Suprapubic skin (tissue), 4 donors: Measurements from ENCODE around the gene PDIK1L.

Experiments
- CTCF ChIP-seq, 2 donors: fragments of 200-600 bp in 1 of 2; fragments of 450-650 bp in 1 of 2; sonication (generic) in 1 of 2; IDR thresholded peaks; one replicate each; pipeline ENCODE4 v1.5.1; 2016 to 2019; ENCODE audit warnings: antibody characterized with exemption in 2 of 2, mild to moderate bottlenecking in 1 of 2, moderate library complexity in 1 of 2
- EP300 ChIP-seq: sonication (generic); formaldehyde crosslinking; IDR thresholded peaks from one replicate; pipeline ENCODE4 v1.6.1; 2017; ENCODE audit warnings: antibody characterized with exemption
- POLR2A ChIP-seq, 2 donors: fragments of 450-650 bp; IDR thresholded peaks; one replicate each; pipeline ENCODE4 v1.6.1; 2017; ENCODE audit warnings: antibody characterized with exemption in 2 of 2, mild to moderate bottlenecking in 2 of 2, moderate library complexity in 2 of 2
- POLR2AphosphoS5 ChIP-seq, 3 donors: sonication (generic); formaldehyde crosslinking; IDR thresholded peaks; one replicate each; pipeline ENCODE4 v1.6.1; 2017; ENCODE audit warnings: antibody characterized with exemption in 3 of 3

GRCh38 chr1:26069941-26070295 lies 41.7 kb upstream of the PDIK1L start:
- TF ChIP-seq CTCF (IDR thresholded peaks at IDR 0.05) (no peak), POLR2AphosphoS5 (IDR thresholded peaks at IDR 0.05) (no peak), POLR2A (IDR thresholded peaks at IDR 0.05) (no peak), EP300 (no peak)
